8988T (cell line): Measurements from ENCODE around the gene IGF1.

Experiments used
- DNase-seq: peaks from one replicate; pipeline ENCODE4 v3.0.0; 2011

Gene IGF1

GRCh38 chr12:102480406-102480805 lies at the start of gene IGF1:
TSS of gene IGF1 (minus strand) at chr12:102480563. CDS start at chr12:102480381, 182 bp downstream.
- DNase-seq, result no peak

DNA sequence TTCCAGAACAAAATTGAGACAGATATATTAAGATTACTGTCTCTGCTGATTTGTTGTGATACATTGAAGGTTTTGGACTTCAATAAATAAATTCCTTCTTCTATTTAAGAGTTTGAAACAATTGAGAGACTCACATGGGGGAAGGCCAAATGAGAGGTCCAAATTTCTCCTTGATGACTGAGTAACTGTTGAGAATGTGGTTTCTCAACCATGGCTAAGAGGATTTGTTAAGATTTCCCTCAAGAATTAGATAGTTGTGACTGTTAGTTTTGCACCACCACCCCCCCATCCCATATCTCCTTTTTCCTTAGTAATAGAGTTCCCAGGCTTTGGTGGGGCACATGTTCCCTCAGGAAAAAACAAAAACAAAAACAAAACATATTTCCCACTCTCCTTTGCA lies 47.7 kb upstream of the IGF1 start:
- DNase-seq, result no peak

DNA sequence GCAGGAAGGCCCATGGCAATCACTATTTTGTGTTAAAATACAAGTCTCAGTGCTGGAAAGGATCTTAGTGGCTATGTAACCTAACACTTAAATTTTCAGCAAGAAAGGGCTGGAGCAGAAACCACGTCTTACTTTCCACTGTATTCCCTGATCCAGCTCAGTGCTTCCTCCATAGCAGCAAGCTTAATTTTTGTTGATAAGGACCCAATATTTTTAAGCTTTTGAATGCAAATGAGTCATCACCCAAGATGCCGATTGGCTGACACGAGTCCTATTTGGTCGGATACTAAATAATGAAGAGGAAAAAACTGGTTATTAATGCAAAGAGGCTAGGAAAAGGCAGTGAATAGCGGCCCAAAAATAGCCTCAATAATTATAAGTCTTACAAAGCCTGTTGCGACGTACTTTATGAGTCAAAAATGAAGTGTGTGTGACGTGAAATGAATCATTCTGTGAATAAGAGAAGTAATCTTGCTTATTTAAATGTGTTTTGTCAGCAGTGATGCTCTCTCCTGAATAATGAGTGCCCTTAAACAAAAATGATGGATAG lies 46.9 kb upstream of the IGF1 start:
- no peak for DNase-seq

GRCh38 chr12:102526656-102527055 lies 46.3 kb upstream of the IGF1 start:
- no peak for DNase-seq

DNA sequence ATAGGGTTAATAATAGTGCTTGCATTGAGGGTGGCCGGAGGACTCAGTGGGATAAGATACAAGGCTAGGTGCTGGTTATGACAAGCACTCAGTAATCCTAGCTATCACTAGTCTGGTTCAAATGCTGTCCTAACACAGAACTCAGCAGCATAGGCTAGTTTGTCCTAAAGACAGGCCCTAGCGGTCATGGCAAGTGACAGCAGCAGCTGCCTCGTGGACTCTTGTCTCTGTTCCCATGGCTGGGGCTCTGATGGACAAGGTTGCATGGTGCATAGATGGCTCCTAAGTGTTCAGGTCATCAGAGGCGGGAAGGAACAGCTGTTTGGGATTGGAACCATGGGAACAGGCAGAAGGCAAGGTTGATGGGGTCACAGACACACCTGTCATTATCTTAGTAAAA lies 42.4 kb upstream of the IGF1 start:
- no peak for DNase-seq

- DNase-seq, result no peak
Observed at GRCh38 chr12:102521662-102522277, 41.4 kb upstream of the IGF1 start.

GRCh38 chr12:102518871-102519270 lies 38.5 kb upstream of the IGF1 start:
- DNase-seq, result no peak

- DNase-seq, result no peak
Observed at GRCh38 chr12:102514696-102515095, 34.3 kb upstream of the IGF1 start.

DNA sequence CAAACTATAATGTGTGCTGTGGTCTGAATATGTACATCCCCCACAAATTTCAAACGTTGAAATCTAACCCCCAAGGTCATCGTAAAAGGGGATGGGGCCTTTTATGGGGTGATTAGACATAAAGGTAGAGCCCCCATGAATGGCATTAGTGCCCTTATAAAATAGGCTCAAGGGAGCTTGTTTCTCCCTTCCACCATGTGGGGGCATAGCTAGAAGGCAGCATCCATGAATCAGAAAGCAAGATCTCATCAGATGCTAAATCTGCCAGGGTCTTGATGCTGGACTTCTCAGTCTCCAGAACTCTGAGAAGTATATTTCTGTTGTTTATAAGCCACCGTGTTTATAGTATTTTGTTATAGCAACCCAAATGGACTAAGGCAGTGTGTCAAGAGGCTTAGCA lies 33.4 kb upstream of the IGF1 start:
- no peak for DNase-seq

DNA sequence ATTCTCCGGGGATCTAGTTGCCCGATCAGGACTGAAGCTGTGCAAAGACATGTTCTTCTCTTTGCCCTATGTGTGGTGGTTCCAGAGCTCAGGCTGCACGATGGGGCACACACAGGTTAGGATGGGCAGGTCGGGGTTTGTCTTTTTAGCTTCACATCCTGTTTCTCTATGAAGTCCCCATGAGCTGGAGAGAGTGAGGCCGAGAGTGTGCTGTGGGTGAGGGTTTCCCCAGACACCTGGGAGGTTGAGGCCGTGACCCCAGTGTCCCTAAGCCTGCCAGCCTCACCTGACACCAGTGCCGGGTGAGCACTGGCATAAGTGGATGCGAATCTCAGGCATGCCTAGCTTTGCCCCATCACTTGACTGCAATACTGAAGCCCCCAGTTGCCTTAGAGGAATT lies 32.9 kb upstream of the IGF1 start:
- DNase-seq, result no peak

DNA sequence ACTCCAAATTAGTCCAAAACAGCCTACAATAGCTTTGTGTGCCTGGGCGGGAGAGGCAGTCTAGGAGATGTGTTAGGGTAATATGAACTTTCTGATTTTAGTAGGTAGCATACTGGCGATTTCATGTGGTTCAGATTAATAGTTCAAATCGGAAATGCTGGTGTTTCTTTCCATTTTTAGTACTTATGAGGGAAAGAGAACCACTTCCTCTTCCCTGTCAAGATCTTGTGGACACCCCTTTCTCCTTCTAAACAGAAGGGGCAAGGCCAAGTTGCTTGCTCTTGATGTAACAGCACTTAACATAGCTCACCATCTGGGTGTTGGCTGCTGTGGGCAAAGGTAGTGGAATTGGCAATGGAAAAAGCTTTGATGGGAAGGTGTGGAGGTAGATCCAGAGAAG lies 32.2 kb upstream of the IGF1 start:
- DNase-seq, result no peak

DNA sequence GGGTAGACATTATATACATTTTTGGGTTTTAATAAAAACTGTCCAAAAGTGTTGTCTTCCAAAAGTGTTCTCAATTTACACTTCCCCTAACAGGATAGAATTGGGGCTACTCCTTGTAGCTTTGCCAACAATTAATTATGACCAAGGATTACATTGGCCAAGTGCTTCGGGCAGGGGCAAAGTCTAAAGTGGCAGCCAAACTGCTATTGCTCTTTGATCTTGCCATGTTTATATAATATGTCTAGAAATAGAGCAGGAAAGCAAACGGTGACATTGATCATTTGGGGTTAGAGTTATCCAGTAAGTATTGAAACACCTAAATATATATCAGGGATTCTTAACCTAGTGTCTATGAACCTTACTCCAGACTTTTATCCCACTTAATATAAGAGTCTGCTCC lies 31.2 kb upstream of the IGF1 start:
- no peak for DNase-seq

GRCh38 chr12:102510463-102510862 lies 30.1 kb upstream of the IGF1 start:
- DNase-seq, result no peak

DNA sequence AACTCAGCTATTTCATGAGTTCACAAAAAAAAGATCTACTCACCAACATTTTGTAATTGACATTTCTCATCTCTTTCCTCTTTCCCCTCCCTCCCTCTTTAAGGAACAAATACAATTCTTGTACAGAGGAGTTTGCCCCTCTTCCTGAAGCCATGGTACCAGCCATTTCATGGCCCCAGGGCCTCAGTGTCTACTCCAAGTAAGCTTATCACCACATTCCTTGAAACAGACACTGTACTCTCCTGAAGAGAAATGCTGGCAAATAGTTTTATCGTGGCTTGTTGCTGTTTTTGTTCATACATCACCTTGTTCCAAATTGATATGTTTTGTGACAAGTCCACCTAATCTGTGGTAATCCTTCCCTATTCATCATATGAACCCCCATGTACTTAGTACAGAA lies 29.7 kb upstream of the IGF1 start:
- no peak for DNase-seq

GRCh38 chr12:102509123-102509626 lies 28.8 kb upstream of the IGF1 start:
- no peak for DNase-seq

DNA sequence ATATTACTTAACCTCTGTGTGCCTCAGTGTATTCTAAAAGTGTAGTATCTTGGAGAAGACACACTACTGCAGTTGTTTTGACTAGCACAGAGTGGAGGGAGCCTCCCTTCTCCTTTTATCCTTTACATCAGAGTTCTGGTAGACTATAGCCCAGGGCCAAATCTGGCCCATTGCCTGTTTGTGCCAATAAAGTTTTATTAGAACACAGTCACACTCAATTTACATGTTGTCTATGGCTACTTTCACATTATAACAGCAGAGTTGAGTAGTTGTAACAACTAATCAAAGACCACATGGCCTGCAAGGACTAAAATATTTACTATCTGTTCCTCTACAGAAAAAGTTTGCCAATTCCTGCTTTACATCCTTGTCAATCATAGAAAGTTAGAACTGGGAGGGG lies 27.7 kb upstream of the IGF1 start:
- no peak for DNase-seq

GRCh38 chr12:102507301-102507700 lies 26.9 kb upstream of the IGF1 start:
- no peak for DNase-seq

- no peak for DNase-seq
Observed at GRCh38 chr12:102504871-102505270, 24.5 kb upstream of the IGF1 start.

DNA sequence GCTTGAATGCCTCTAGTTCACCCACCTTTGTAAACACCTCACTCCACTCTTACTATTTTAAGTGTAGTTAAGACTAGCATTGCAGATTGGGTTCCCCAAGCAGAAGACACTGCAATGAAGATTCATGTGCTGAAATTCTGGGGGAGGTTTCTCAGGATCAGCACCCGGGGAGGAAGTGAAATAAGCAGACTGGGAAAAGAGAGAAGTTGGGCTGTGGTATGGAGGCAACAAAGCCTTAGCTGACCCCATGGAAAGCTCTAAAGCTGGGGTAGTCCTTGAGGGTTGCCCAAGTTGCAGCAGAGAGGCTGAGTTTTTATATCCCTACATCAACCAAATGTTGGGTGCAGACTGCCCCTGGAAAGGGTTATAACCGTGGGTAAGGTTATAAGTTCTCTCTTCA lies 23.9 kb upstream of the IGF1 start:
- no peak for DNase-seq

GRCh38 chr12:102503831-102504230 lies 23.5 kb upstream of the IGF1 start:
- DNase-seq, result no peak

DNA sequence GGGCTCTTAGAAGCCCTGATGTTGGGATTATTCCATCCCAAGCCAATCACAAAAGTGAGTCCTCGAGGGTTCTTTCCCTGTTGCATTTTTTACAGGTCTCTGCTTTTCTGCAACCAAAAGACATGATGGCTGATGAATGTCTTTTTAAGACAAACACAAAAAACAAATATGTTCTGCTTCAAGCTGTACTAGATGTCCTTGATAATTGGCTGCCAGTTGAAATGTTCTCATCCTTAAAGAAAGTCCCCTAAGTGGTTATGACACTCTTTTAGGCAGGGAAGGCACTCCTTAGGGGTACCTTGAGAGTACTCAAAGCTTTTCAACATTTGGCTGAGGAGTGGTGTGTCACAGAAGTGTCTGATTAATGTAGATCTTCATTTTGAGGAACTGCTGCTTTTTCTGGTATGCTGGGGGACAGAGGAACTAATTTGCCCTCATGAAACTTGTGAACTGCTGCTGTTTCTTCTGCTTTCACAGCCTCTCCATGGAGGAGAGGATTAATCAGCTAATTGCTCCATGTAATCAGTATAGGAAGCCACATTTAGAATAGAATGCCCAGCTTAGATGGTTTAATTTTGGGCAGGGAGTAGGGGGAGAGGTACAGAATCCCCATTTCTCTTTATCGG lies 22.8 kb upstream of the IGF1 start:
- DNase-seq, result no peak

GRCh38 chr12:102501773-102502172 lies 21.4 kb upstream of the IGF1 start:
- no peak for DNase-seq

DNA sequence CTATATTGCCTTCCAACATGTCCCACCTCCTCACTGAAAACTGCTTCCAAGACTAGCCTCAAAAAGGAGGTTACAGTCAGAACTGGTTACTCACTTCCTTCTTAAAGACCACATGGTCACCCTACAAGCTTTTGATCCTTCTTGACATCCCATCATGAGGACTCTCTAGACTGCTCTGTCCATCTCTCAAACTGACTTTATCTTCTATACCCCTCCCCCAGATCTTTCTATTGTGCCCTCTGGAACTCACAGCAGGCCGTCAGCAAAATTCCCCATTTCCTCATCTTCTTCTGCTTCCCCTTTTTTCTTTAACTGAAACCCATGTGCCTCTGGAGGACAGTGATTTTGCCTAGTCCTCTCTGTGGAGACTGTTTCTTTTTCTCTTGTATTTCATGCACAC lies 18.1 kb upstream of the IGF1 start:
- DNase-seq, result no peak

GRCh38 chr12:102497743-102498142 lies 17.4 kb upstream of the IGF1 start:
- DNase-seq, result no peak

- no peak for DNase-seq
Observed at GRCh38 chr12:102496591-102496990, 16.2 kb upstream of the IGF1 start.
